HepG2 (cell line): Measurements from ENCODE around the gene SRPRB. TPM values are rescaled to one million over a fixed set of nuclear protein-coding genes. Genes with fewer than 3 reads are reported as not detected.

Source experiments
- ARID5B ChIP-seq: IDR thresholded peaks from 2 replicates; pipeline ENCODE4 v1.4.0; 2020; ENCODE audit warnings: mild to moderate bottlenecking, missing genetic modification reagents
- CBX5 ChIP-seq: sonication (generic); formaldehyde crosslinking; IDR thresholded peaks from 2 replicates; pipeline ENCODE4 v1.4.0; 2020; ENCODE audit warnings: missing genetic modification reagents, borderline replicate concordance
- LBX2 ChIP-seq: sonication (generic); formaldehyde crosslinking; IDR thresholded peaks from 2 replicates; pipeline ENCODE4 v1.5.0; 2020; ENCODE audit warnings: missing genetic modification reagents, mild to moderate bottlenecking, borderline replicate concordance
- NFATC3 ChIP-seq: sonication (generic); formaldehyde crosslinking; IDR thresholded peaks from 2 replicates; pipeline ENCODE4 v1.5.1; 2020; ENCODE audit warnings: mild to moderate bottlenecking, missing genetic modification reagents
- POLR2AphosphoS5 ChIP-seq: IDR thresholded peaks from 2 replicates; pipeline ENCODE4 v1.6.1; 2012; ENCODE audit warnings: low read depth, low read length
- RFX3 ChIP-seq: IDR thresholded peaks from 2 replicates; pipeline ENCODE4 v1.6.1; 2016; ENCODE audit warnings: missing biosample characterization, missing genetic modification reagents
- RXRA ChIP-seq: sonication (generic); formaldehyde crosslinking; IDR thresholded peaks from 2 replicates; pipeline ENCODE4 v1.5.1; 2020; ENCODE audit warnings: missing genetic modification reagents
- TAF1 ChIP-seq: sonication (generic); formaldehyde crosslinking; IDR thresholded peaks from 2 replicates; pipeline ENCODE4 v1.4.0; 2020; ENCODE audit warnings: missing genetic modification reagents
- TFE3 ChIP-seq: IDR thresholded peaks from 2 replicates; pipeline ENCODE4 v1.6.1; 2016
- ZBTB34 ChIP-seq: sonication (generic); formaldehyde crosslinking; IDR thresholded peaks from 2 replicates; pipeline ENCODE4 v1.8.0; 2022; ENCODE audit warnings: mild to moderate bottlenecking, missing genetic modification reagents
- ZBTB4 ChIP-seq: sonication (generic); formaldehyde crosslinking; IDR thresholded peaks from 2 replicates; pipeline ENCODE4 v1.4.0; 2020; ENCODE audit warnings: missing genetic modification reagents, mild to moderate bottlenecking, borderline replicate concordance
- ZNF10 ChIP-seq: sonication (generic); formaldehyde crosslinking; IDR thresholded peaks from 2 replicates; pipeline ENCODE4 v1.4.0; 2020; ENCODE audit warnings: mild to moderate bottlenecking, low read depth, missing genetic modification reagents, borderline replicate concordance
- ZNF280B ChIP-seq: sonication (generic); formaldehyde crosslinking; IDR thresholded peaks from 2 replicates; pipeline ENCODE4 v1.5.0; 2020; ENCODE audit warnings: missing genetic modification reagents, mild to moderate bottlenecking, borderline replicate concordance
- ZNF335 ChIP-seq: sonication (generic); formaldehyde crosslinking; IDR thresholded peaks from 2 replicates; pipeline ENCODE4 v1.4.0; 2020; ENCODE audit warnings: missing genetic modification reagents
- ZNF550 ChIP-seq: sonication (generic); formaldehyde crosslinking; IDR thresholded peaks from 2 replicates; pipeline ENCODE4 v1.4.0; 2020; ENCODE audit warnings: mild to moderate bottlenecking, missing genetic modification reagents, borderline replicate concordance
- polyA plus RNA-seq, 8 experiments: library from polyadenylated mRNA; depleted of rRNA in 3 of 8; stranded (reverse) in 7 of 8; unstranded in 1 of 8; fragments of >200 nt; fragmentation: Illumina TruSeq in 4 of 8; extraction: Trizol in 4 of 8; gene quantifications; 2 replicates each; pipeline versions ENCODE4 v1.2.1 to v1.2.3, GENCODE V29; 2011 to 2016; ENCODE audit warnings: low read depth in 4 of 8, missing spikeins in 1 of 8, mixed read lengths in 1 of 8; ENCODE audit not compliant: insufficient read depth in 1 of 8
- total RNA-seq, 5 experiments: library from RNA; depleted of rRNA; stranded (reverse); fragments of >200 nt; fragmentation: Illumina TruSeq; extraction: Trizol; gene quantifications; 2 replicates each; pipeline ENCODE4 v1.2.3, GENCODE V29; 2016; ENCODE audit warnings: low read depth in 1 of 5

SRPRB gene
- total and polyA plus RNA-seq, 2 of the 13 experiments (the other 11 are each of a cell fraction or from before 2014, with no cell fraction given), result 41.0 to 111 TPM

- TF ChIP-seq ZNF550 (CRISPR knock-in tag) (peak; percentile 91; the same call in 1 of the 2 replicates), CBX5 (CRISPR knock-in tag) (peak; percentile 78; the same call in 1 of the 2 replicates), ZNF10 (no peak), ZBTB34 (peak; percentile 70; the same call in 1 of the 2 replicates), ZNF335 (CRISPR knock-in tag) (0 out of 2 replicates have a peak, but pooled peaks have one; percentile 18), NFATC3 (CRISPR knock-in tag) (no peak), ZBTB4 (CRISPR knock-in tag) (peak; percentile 81), ZNF280B (CRISPR knock-in tag) (peak; percentile 88; the same call in 1 of the 2 replicates), RFX3 (0 out of 2 replicates have a peak, but pooled peaks have one; percentile 20), RXRA (CRISPR knock-in tag) (peak; percentile 68; the same call in 1 of the 2 replicates), TFE3 (CRISPR knock-in tag) (no peak), LBX2 (CRISPR knock-in tag) (peak; percentile 44; the same call in 1 of the 2 replicates), TAF1 (CRISPR knock-in tag) (peak; percentile 93), POLR2AphosphoS5 (peak; percentile 85), ARID5B (CRISPR knock-in tag) (peak; percentile 42)
Measured at GRCh38 chr3:133805702-133806475, at the start of gene SRPRB (continued).
